Islet of Langerhans (tissue), 1 donor: Measurements from ENCODE around the gene NDUFS4.
"Not testable (repeated sequence)": the region's sequence is repeated elsewhere in the genome, so short reads cannot be mapped to it uniquely, and the experiment has no call there.

Experiments
- FAIRE-seq: peaks from one replicate; lab custom pipeline; 2011; peaks lifted over from hg19 to GRCh38; lab: Jason Lieb, UNC

NDUFS4 gene

DNA sequence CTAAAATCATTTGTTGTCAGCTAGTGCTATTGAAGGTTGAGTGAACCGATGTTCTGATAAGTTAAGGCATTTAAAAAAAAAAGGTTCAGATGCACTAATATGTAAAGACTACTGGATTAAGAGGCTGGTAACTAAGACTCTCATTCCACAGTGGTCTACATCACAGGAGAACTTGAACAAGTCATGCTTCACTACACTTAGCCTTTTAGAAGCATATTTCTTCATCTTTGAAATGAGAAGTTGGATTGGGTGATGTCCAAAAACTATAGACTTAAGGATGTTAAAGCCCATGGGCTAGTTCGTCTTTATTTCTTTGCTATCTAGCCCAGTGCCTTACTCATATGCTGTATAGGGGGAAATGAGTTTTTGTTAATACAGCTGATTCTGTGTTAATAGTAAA, 107.2 kb downstream of the NDUFS4 start:
- no peak for FAIRE-seq

DNA sequence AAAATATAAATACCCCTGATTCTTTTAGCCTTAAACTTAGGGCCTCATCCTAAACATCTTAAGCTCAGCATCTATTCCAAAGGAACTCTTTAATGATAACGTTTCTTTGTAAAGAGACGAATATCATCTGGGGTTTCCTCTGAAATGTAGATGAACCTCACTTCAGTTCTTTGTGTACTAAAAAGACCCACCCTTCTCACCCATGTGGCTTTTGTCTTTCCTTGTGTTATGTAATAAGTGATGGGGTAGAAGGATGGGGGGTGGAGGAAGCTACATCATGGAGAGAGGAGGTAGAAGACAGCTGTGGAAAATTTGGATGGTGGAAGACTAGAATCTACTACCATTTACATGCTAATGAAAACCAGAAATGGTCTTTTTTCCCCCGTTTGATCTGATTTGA, 111.0 kb downstream of the NDUFS4 start:
- no peak for FAIRE-seq

- FAIRE-seq: no peak
These were observed 113.7 kb downstream of the NDUFS4 start for GRCh38 chr5:53674121-53674520.

DNA sequence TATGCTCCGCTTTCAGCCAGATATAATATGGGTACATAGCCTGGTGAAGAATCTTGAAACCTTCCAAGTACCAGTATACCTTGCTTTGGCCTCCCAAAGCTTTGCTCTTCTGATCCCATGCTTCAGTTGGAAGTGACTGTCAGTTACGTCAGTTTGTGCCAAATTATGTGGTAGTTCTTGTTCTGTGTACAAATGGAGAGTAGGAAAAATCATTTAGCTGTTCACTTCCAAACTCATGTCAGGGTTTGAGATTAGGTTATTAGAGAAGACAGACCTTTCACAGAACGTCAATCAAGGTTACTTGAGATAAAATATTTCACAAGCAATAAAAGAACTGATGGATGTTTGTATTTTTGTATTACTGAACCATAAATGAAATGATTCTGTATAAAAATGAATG, 117.2 kb downstream of the NDUFS4 start:
- FAIRE-seq: no peak

GRCh38 chr5:53678981-53679660, 118.7 kb downstream of the NDUFS4 start:
- no peak for FAIRE-seq

GRCh38 chr5:53681079-53681478, 120.6 kb downstream of the NDUFS4 start:
- FAIRE-seq: no peak

DNA sequence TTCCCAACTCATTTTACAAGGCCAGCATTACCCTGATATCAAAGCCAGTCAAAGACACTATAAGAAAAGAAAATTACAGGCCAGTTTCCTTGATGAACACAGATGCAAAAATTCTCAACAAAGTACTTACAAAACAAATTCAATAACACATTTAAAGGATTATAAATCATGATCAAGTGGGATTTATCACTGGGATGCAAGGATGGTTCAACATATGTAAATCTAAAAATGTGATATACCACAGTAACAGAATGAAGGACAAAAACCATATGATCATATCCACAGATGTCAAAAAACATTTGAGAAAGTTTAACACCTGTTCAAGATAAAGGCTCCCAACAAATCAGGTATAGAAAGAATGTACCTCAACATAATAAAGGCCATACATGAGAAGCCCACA, 130.6 kb downstream of the NDUFS4 start:
- FAIRE-seq: no peak

DNA sequence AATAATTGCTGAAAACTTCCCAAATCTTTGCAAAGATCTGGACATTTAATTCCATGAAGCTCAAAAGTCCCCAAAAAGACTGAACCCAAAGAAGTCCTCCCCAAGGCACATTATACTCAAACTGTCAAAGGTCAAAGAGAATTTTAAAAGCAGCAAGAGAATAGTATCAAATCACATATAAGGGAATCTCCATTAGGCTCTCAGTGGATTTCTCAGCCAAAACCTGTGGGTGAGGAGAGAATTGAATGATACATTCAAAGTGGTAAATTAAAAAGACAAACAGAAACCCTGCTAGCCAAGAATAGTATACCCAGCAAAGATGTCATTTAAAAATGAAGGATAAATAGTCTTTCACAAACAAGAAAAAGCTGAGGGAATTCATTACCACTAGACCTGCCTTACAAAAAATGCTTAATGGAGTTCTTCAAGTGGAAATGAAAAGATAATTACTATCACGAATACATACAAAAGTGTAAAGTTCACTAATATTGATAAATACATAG, 134.1 kb downstream of the NDUFS4 start:
- FAIRE-seq: no peak

DNA sequence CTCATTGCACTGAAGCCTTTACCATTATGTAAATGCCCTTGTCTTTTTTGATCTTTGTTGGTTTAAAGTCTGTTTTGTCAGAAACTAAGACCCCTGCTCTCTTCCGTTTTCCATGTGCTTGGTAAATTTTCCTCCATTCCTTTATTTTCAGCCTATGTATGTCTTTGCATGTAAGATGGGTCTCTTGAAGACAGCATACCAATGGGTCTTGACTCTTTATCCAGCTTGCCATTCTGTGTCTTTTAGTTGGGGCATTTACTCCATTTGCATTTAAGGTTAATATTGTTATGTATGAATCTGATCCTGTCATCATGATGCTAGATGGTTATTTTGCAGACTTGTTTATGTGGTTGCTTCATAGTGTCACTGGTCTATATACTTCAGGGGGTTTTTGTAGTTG, 150.0 kb downstream of the NDUFS4 start:
- FAIRE-seq: not testable (repeated sequence)

- FAIRE-seq: no peak
These were observed 151.9 kb downstream of the NDUFS4 start for GRCh38 chr5:53712327-53712726.

- FAIRE-seq: no peak
These were observed 153.7 kb downstream of the NDUFS4 start for GRCh38 chr5:53713978-53714666.

GRCh38 chr5:53714667-53715010, 154.2 kb downstream of the NDUFS4 start:
- no peak for FAIRE-seq

- FAIRE-seq: no peak
These were observed 165.7 kb downstream of the NDUFS4 start for GRCh38 chr5:53726121-53726520.

DNA sequence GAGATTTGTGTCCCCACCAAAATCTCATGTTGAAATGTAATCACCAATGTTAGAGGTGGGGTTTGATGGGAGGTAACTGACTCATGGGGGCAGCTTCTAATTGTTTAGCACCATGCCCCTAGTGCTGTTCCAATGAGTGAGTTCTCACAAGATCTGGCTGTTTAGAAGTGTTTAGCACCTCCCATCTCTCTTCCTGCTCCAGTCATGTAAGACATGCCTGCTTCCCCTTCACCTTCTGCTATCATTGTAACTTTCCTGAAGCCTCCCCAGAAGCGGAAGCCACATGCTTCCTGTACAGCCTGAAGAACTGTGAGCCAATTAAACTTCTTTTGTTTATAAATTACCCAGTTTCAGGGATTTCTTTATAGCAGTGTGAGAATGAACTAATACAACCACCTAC, 170.5 kb downstream of the NDUFS4 start:
- no peak for FAIRE-seq
